Testis (tissue), 2 donors: ENCODE measurements around the gene VPS26B.

ENCODE experiments used
- CTCF ChIP-seq, 3 experiments: fragments of 450-650 bp in 2 of 3; fragments of 200-600 bp in 1 of 3; sonication (generic) in 1 of 3; IDR thresholded peaks; one replicate each; pipeline ENCODE4 v1.5.1; 2016 to 2019; ENCODE audit warnings: antibody characterized with exemption in 3 of 3, mild to moderate bottlenecking in 2 of 3, moderate library complexity in 1 of 3
- POLR2A ChIP-seq: fragments of 450-650 bp; IDR thresholded peaks from one replicate; pipeline ENCODE4 v1.6.1; 2017; ENCODE audit warnings: antibody characterized with exemption, mild to moderate bottlenecking, moderate library complexity

DNA sequence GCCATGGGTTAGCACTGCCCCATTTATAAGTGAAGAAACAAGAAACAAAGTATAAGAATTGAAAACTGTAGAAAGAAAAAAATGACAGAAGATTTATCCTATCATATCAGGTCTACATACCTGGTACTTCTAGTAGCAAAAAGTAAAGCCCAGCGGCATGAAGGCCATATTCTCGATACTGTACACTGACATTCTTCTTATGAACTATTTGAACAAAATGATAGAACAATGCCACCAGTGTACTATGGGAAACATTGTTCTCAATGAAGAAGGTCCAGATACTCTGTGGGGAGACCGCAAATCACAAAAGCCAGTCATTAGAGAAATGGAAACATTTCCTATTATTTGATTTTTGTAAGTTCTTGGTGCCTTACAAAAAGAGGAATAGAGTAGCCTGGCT, 7.7 kb upstream of the VPS26B start:
- no peak for TF ChIP-seq CTCF (IDR thresholded peaks at IDR 0.05)
- no peak for TF ChIP-seq POLR2A
